GM18508 (cell line): ENCODE data around the gene GSN.

ENCODE experiments used
- ATAC-seq: cut with Tn5 transposase; IDR thresholded peaks from one replicate; pipeline ENCODE4 v1.9.1; 2021; ENCODE audit warnings: moderate number of reproducible peaks; ENCODE audit not compliant: insufficient read depth, unreplicated experiment

The GSN gene

GRCh38 chr9:121340676-121341392, 72.9 kb downstream of the GSN start:
- ATAC-seq, result peak; percentile 91

GRCh38 chr9:121344184-121344583, 76.2 kb downstream of the GSN start:
- no peak for ATAC-seq

- no peak for ATAC-seq
Measured at GRCh38 chr9:121345070-121345469, 77.1 kb downstream of the GSN start.

GRCh38 chr9:121348221-121348620, 80.3 kb downstream of the GSN start:
- ATAC-seq, result no peak

- ATAC-seq, result no peak
Measured at GRCh38 chr9:121349009-121349408, 81.0 kb downstream of the GSN start.

GRCh38 chr9:121350036-121350435, 82.1 kb downstream of the GSN start:
- no peak for ATAC-seq

GRCh38 chr9:121350993-121351561, 83.1 kb downstream of the GSN start:
- no peak for ATAC-seq

GRCh38 chr9:121353241-121354061, 85.5 kb downstream of the GSN start:
- peak; percentile 93 for ATAC-seq

GRCh38 chr9:121354141-121354540, 86.2 kb downstream of the GSN start:
- peak; percentile 1 for ATAC-seq

- ATAC-seq, result no peak
Measured at GRCh38 chr9:121354762-121355161, 86.8 kb downstream of the GSN start.

GRCh38 chr9:121357011-121357410, 89.0 kb downstream of the GSN start:
- ATAC-seq, result no peak

- no peak for ATAC-seq
Measured at GRCh38 chr9:121358751-121359150, 90.8 kb downstream of the GSN start.

GRCh38 chr9:121359351-121360294, 91.7 kb downstream of the GSN start:
- ATAC-seq, result no peak

- ATAC-seq, result no peak
Measured at GRCh38 chr9:121360601-121361374, 92.8 kb downstream of the GSN start.

- ATAC-seq, result no peak
Measured at GRCh38 chr9:121362813-121363621, 95.1 kb downstream of the GSN start.

GRCh38 chr9:121363622-121363961, 95.6 kb downstream of the GSN start:
- no peak for ATAC-seq

- ATAC-seq, result no peak
Measured at GRCh38 chr9:121364077-121364476, 96.1 kb downstream of the GSN start.

- no peak for ATAC-seq
Measured at GRCh38 chr9:121364886-121365285, 96.9 kb downstream of the GSN start.

GRCh38 chr9:121365564-121365963, 97.6 kb downstream of the GSN start:
- ATAC-seq, result no peak
